ENCODE results near the gene PRKCA.
"Not testable (repeated sequence)": the region's sequence is repeated elsewhere in the genome, so short reads cannot be mapped to it uniquely, and the experiment has no call there.

The PRKCA gene

GRCh38 chr17:66398617-66399016 is 96.2 kb downstream of the PRKCA start:
- no peaks in the 10 kb centered on the region for H3K4me1 ChIP-seq (ENCODE audit: control insufficient read depth in 1 of 2, insufficient read depth in 1 of 2, low read depth in 1 of 2, low read length in 1 of 2)
- no peak overlapping the region for H3K4me3 ChIP-seq (ENCODE audit: low read depth in 1 of 2, low read length in 1 of 2)
- H3K36me3 ChIP-seq = no peaks in the 10 kb centered on the region
- no peak overlapping the region for H3K27ac ChIP-seq
- H3K9me3 ChIP-seq = no peaks in the 10 kb centered on the region
- peaks cover 3% of the 10 kb centered on the region for H3K27me3 ChIP-seq
- TF ChIP-seq, protein P1, sequence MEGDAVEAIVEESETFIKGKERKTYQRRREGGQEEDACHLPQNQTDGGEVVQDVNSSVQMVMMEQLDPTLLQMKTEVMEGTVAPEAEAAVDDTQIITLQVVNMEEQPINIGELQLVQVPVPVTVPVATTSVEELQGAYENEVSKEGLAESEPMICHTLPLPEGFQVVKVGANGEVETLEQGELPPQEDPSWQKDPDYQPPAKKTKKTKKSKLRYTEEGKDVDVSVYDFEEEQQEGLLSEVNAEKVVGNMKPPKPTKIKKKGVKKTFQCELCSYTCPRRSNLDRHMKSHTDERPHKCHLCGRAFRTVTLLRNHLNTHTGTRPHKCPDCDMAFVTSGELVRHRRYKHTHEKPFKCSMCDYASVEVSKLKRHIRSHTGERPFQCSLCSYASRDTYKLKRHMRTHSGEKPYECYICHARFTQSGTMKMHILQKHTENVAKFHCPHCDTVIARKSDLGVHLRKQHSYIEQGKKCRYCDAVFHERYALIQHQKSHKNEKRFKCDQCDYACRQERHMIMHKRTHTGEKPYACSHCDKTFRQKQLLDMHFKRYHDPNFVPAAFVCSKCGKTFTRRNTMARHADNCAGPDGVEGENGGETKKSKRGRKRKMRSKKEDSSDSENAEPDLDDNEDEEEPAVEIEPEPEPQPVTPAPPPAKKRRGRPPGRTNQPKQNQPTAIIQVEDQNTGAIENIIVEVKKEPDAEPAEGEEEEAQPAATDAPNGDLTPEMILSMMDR (IDR thresholded peaks at IDR 0.05) = no peak

DNA sequence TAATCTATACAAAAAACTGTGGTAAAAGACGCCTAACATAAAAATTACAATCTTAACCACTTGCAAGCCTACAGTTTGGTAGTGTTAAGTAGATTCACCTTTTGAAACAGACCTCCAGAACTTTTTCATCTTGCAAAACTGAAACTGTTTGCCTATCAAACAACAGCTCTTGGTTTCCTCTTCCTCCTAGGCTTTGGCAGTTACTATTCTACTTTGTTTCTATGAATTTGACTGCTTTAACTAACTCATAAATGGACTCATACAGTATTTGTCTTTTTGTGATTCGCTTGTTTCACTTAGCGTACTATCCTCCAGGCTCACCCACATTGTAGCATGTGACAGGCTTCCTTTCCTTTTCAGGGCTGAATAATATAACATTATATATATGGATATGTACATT is 97.0 kb downstream of the PRKCA start:
- peaks cover 11% of the 10 kb centered on the region for H3K27me3 ChIP-seq
- no peaks in the 10 kb centered on the region for H3K4me1 ChIP-seq (ENCODE audit: control insufficient read depth in 1 of 2, insufficient read depth in 1 of 2, low read depth in 1 of 2, low read length in 1 of 2)
- no peak overlapping the region for H3K4me3 ChIP-seq (ENCODE audit: low read depth in 1 of 2, low read length in 1 of 2)
- no peaks in the 10 kb centered on the region for H3K36me3 ChIP-seq
- TF ChIP-seq, protein P1 (IDR thresholded peaks at IDR 0.05) = no peak
- no peaks in the 10 kb centered on the region for H3K9me3 ChIP-seq
- no peak overlapping the region for H3K27ac ChIP-seq

DNA sequence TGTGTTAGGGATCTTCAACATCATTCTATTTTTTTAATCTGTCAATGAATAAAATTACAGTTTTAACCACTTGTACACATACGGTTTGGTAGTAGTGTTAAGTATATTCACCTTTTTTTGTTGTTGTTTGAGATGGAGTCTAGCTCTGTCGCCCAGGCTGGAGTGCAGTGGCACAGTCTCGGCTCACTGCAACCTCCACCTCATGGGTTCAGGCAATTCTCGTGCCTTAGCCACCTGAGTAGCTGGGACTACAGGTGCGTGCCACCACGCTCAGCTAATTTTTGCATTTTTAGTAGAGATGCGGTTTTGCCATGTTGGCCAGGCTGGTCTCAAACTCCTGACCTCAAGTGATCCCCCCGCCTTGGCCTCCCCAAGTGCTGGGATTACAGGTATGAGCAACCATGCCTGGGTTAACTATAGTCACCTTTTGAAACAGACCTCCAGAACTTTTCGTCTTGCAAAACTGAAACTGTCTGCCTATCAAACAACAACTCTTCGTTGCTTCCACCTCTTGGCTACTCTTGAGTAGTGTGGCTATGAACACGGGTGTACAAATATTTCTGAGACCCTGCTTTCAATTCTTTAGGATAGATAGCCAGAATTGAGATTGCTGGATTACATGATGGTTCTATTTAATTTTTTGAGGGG is 97.8 kb downstream of the PRKCA start:
- H3K27ac ChIP-seq; H3K4me1 ChIP-seq (ENCODE audit: control insufficient read depth in 1 of 2, insufficient read depth in 1 of 2, low read depth in 1 of 2, low read length in 1 of 2); H3K4me3 ChIP-seq (ENCODE audit: low read depth in 1 of 2, low read length in 1 of 2): not testable (repeated sequence)

GRCh38 chr17:66400698-66401097 is 98.3 kb downstream of the PRKCA start:
- Histone ChIP-seq H3K27me3 (peaks cover 11% of the 10 kb centered on the region), H3K27ac (no peak overlapping the region), H3K4me3 (ENCODE audit: low read depth in 1 of 2, low read length in 1 of 2) (no peak overlapping the region), H3K9me3 (no peaks in the 10 kb centered on the region), H3K36me3 (no peaks in the 10 kb centered on the region), H3K4me1 (ENCODE audit: control insufficient read depth in 1 of 2, insufficient read depth in 1 of 2, low read depth in 1 of 2, low read length in 1 of 2) (no peaks in the 10 kb centered on the region)
- TF ChIP-seq, protein P1 (IDR thresholded peaks at IDR 0.05) = no peak

More for the DNA sequence above, 97.8 kb downstream of the PRKCA start:
- H3K36me3 ChIP-seq, H3K9me3 ChIP-seq: not testable (repeated sequence)
- H3K27me3 ChIP-seq = peaks cover 11% of the 10 kb centered on the region

DNA sequence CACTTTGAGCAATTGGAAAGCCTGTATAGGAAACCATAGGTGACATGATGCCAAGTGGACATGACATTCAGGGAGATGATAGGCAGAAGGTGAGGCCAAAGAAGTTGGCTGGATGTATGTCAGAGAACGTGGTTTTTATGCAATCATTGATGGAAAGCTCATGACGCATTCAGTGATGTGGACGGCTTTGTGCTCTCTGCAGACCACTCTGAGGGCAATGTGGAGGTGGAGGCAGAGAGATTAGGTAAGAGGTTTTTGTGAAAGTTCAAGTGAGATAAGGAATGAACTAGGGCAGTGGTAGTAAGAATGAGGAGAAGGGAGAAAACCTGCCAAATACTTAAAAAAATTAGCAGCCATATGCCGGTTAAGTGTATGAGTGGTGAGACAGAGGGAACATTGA is 99.0 kb downstream of the PRKCA start:
- no peaks in the 10 kb centered on the region for H3K4me1 ChIP-seq (ENCODE audit: control insufficient read depth in 1 of 2, insufficient read depth in 1 of 2, low read depth in 1 of 2, low read length in 1 of 2)
- no peaks in the 10 kb centered on the region for H3K36me3 ChIP-seq
- H3K9me3 ChIP-seq = no peaks in the 10 kb centered on the region
- no peak overlapping the region for H3K27ac ChIP-seq
- TF ChIP-seq, protein P1 (IDR thresholded peaks at IDR 0.05) = no peak
- no peak overlapping the region for H3K4me3 ChIP-seq (ENCODE audit: low read depth in 1 of 2, low read length in 1 of 2)
- H3K27me3 ChIP-seq = peaks cover 16% of the 10 kb centered on the region

GRCh38 chr17:66403846-66404556 is 101.6 kb downstream of the PRKCA start:
- TF ChIP-seq, protein P1 (IDR thresholded peaks at IDR 0.05) = no peak
- Histone ChIP-seq H3K9me3 (no peaks in the 10 kb centered on the region), H3K4me3 (ENCODE audit: low read depth in 1 of 2, low read length in 1 of 2) (no peak overlapping the region), H3K27ac (no peak overlapping the region), H3K27me3 (peaks cover 34% of the 10 kb centered on the region), H3K4me1 (ENCODE audit: control insufficient read depth in 1 of 2, insufficient read depth in 1 of 2, low read depth in 1 of 2, low read length in 1 of 2) (no peaks in the 10 kb centered on the region), H3K36me3 (no peaks in the 10 kb centered on the region)

Measured in neutrophil (primary cell).